Ishikawa (cell line): Measurements from ENCODE around the gene DMKN.

Source experiments
- CEBPB ChIP-seq: IDR thresholded peaks from 2 replicates; pipeline ENCODE4 v1.6.1; 2012
- CREB1 ChIP-seq: IDR thresholded peaks from 2 replicates; pipeline ENCODE4 v1.6.1; 2012; ENCODE audit warnings: low read depth
- EGR1 ChIP-seq: IDR thresholded peaks from 2 replicates; pipeline ENCODE4 v1.6.1; 2012
- EP300 ChIP-seq: IDR thresholded peaks from 2 replicates; pipeline ENCODE4 v1.6.1; 2012; ENCODE audit warnings: borderline replicate concordance
- FOXM1 ChIP-seq: IDR thresholded peaks from 2 replicates; pipeline ENCODE4 v1.6.1; 2012; ENCODE audit warnings: low read depth, borderline replicate concordance
- MAX ChIP-seq: IDR thresholded peaks from 2 replicates; pipeline ENCODE4 v1.6.1; 2012
- NFIC ChIP-seq: IDR thresholded peaks from 2 replicates; pipeline ENCODE4 v1.6.1; 2012
- RAD21 ChIP-seq: IDR thresholded peaks from 2 replicates; pipeline ENCODE4 v1.6.1; 2012; ENCODE audit warnings: low read depth
- REST ChIP-seq: IDR thresholded peaks from 2 replicates; pipeline ENCODE4 v1.6.1; 2012; ENCODE audit warnings: low read depth, mild to moderate bottlenecking
- TAF1 ChIP-seq: IDR thresholded peaks from 2 replicates; pipeline ENCODE4 v1.6.1; 2012; ENCODE audit warnings: low read depth, mild to moderate bottlenecking
- TCF12 ChIP-seq: IDR thresholded peaks from 2 replicates; pipeline ENCODE4 v1.6.1; 2012; ENCODE audit warnings: low read depth
- TEAD4 ChIP-seq: IDR thresholded peaks from 2 replicates; pipeline ENCODE4 v1.6.1; 2012
- USF1 ChIP-seq: IDR thresholded peaks from 2 replicates; pipeline ENCODE4 v1.6.1; 2012
- YY1 ChIP-seq: IDR thresholded peaks from 2 replicates; pipeline ENCODE4 v1.6.1; 2012; ENCODE audit warnings: low read depth
- ZBTB7A ChIP-seq: IDR thresholded peaks from 2 replicates; pipeline ENCODE4 v1.6.1; 2012; ENCODE audit warnings: low read depth

DMKN gene

GRCh38 chr19:35560271-35560670 lies 46.8 kb upstream of the DMKN start:
- TF ChIP-seq USF1 (no peak), CEBPB (no peak), RAD21 (no peak), REST (no peak), YY1 (no peak), MAX (no peak)

- no peak for TF ChIP-seq USF1
- TF ChIP-seq YY1: no peak
- no peak for TF ChIP-seq TCF12
- no peak for TF ChIP-seq TEAD4
- TF ChIP-seq MAX: no peak
- no peak for TF ChIP-seq FOXM1
- TF ChIP-seq EGR1: no peak
- TF ChIP-seq CREB1: no peak
- no peak for TF ChIP-seq REST
- TF ChIP-seq TAF1: no peak
- no peak for TF ChIP-seq RAD21
- TF ChIP-seq EP300: no peak
- no peak for TF ChIP-seq CEBPB
- TF ChIP-seq ZBTB7A: no peak
- no peak for TF ChIP-seq NFIC
Observed at GRCh38 chr19:35559781-35560180, 46.3 kb upstream of the DMKN start.

GRCh38 chr19:35559281-35559659 lies 45.8 kb upstream of the DMKN start:
- TF ChIP-seq CREB1 (no peak), REST (peak; percentile 55), YY1 (no peak)

GRCh38 chr19:35558400-35559280 lies 45.2 kb upstream of the DMKN start:
- TF ChIP-seq MAX (peak; percentile 41; the same call in 1 of the 2 replicates), CEBPB (no peak)
